GM18520 (cell line): ENCODE results near the gene CCDC85A.

Source experiments
- ATAC-seq: cut with Tn5 transposase; IDR thresholded peaks from one replicate; pipeline ENCODE4 v1.9.1; 2021; ENCODE audit not compliant: unreplicated experiment

The CCDC85A gene

GRCh38 chr2:56192664-56193305 is 9.0 kb downstream of the CCDC85A start:
- ATAC-seq = no peak

GRCh38 chr2:56195563-56195962 is 11.8 kb downstream of the CCDC85A start:
- ATAC-seq = no peak

- ATAC-seq = no peak
Measured at GRCh38 chr2:56197816-56198215, 14.0 kb downstream of the CCDC85A start.

GRCh38 chr2:56198936-56199335 is 15.1 kb downstream of the CCDC85A start:
- ATAC-seq = no peak

- no peak for ATAC-seq
Measured at GRCh38 chr2:56199492-56199891, 15.7 kb downstream of the CCDC85A start.

GRCh38 chr2:56202381-56203121 is 18.8 kb downstream of the CCDC85A start:
- no peak for ATAC-seq

- ATAC-seq = no peak
Measured at GRCh38 chr2:56204556-56204955, 20.8 kb downstream of the CCDC85A start.

GRCh38 chr2:56206250-56206649 is 22.5 kb downstream of the CCDC85A start:
- no peak for ATAC-seq

- ATAC-seq = no peak
Measured at GRCh38 chr2:56207760-56208159, 24.0 kb downstream of the CCDC85A start.

- no peak for ATAC-seq
Measured at GRCh38 chr2:56208380-56208779, 24.6 kb downstream of the CCDC85A start.

GRCh38 chr2:56209701-56210100 is 25.9 kb downstream of the CCDC85A start:
- ATAC-seq = no peak

GRCh38 chr2:56210291-56210690 is 26.5 kb downstream of the CCDC85A start:
- ATAC-seq = no peak

- no peak for ATAC-seq
Measured at GRCh38 chr2:56211048-56211447, 27.3 kb downstream of the CCDC85A start.

GRCh38 chr2:56215911-56216310 is 32.1 kb downstream of the CCDC85A start:
- ATAC-seq = no peak

- no peak for ATAC-seq
Measured at GRCh38 chr2:56217106-56217505, 33.3 kb downstream of the CCDC85A start.

- no peak for ATAC-seq
Measured at GRCh38 chr2:56222481-56222880, 38.7 kb downstream of the CCDC85A start.

GRCh38 chr2:56224316-56224715 is 40.5 kb downstream of the CCDC85A start:
- no peak for ATAC-seq

- ATAC-seq = no peak
Measured at GRCh38 chr2:56227811-56228210, 44.0 kb downstream of the CCDC85A start.

GRCh38 chr2:56229397-56230060 is 45.7 kb downstream of the CCDC85A start:
- no peak for ATAC-seq

- ATAC-seq = no peak
Measured at GRCh38 chr2:56230156-56230555, 46.4 kb downstream of the CCDC85A start.

GRCh38 chr2:56231361-56231760 is 47.6 kb downstream of the CCDC85A start:
- no peak for ATAC-seq

- no peak for ATAC-seq
Measured at GRCh38 chr2:56232912-56233311, 49.1 kb downstream of the CCDC85A start.
